Posterior vena cava (tissue), 2 donors: Measurements from ENCODE around the gene CSNK1E. TPM values are rescaled to one million over a fixed set of nuclear protein-coding genes. Genes with fewer than 3 reads are reported as not detected.
A peak's percentile ranks its signal among the peaks of the same experiment; 100 is the strongest.

ENCODE experiments used
- DNase-seq: peaks from one replicate; pipeline ENCODE4 v3.0.0-alpha.2; 2020; ENCODE audit warnings: low spot score
- intact Hi-C, 2 donors: fragments of 100-400 bp; cut with DNase I; formaldehyde crosslinking; loops; one replicate each; pipeline versions ENCODE4 v1.14.1 to v1.14.2; 2022 to 2023
- total RNA-seq, 2 donors: library from RNA; stranded (reverse); fragmentation: NEBNext Ultra II Directional; extraction: Animal tissue kit (Norgen Biotek cat#: 25700); gene quantifications; one replicate each; pipeline ENCODE4 v1.2.1, GENCODE V29; 2021
- donor health status: DM: yes; HTN: yes; CAD: no.
- donor health status: DM: yes; HTN: yes; CAD: no.

CSNK1E gene
- total RNA-seq, 2 donors from 2014 or later = 70.1 to 88.6 TPM

- no peak for DNase-seq
Observed at GRCh38 chr22:38262051-38262795, 55.0 kb downstream of the CSNK1E start.

DNA sequence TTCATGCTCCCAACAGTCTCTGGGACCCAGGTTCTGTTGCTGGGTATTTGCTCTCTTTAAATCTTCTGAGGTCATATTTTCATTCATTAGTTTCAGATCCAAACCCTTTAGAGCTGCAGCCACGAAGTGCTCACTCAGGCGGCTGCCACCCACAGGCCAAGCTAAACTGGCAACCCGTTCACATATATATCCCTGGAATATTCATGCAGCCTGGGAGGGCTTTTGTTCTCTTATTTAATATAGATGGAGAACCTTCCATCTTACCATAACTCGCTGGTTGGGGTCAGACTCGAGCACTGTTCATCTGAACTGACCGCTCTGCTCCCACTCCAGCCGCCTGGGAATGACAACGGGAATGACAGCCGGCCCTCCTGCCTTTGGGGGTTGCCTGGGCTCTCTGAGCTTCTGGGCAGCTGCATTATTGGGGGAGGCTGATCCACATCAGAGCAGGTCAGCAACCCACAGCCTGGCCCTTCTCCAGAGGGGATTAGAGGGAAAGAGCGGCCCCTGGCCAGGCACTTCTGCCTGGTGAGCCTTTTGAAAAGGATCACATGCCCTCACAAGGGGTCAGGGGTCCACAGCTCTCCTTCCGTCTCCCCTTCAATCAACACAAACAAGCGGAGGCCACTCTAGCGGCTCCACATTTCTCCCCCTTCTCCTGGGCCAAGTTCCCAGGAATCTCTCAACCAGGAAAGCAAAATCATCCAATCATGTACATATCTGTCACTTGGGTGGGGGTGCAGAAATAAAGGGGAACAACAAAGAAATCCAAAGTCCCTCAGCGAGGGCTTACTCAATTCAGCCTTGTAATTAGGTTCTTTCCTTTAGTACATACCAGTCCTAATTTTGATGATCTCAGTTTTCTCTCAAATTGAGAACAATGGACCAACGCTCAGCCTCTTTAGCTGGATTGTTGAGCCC, 56.2 kb downstream of the CSNK1E start:
- intact Hi-C loops = loop anchor here in 1 of 2 donors (10.0 kb wide), 1 partner anchor 94 kb away; no protein-coding TSS in a partner anchor
- no peak for DNase-seq

More at GRCh38 chr22:38262051-38262795, 55.0 kb downstream of the CSNK1E start:
- intact Hi-C loops = loop anchor here in 1 of 2 donors (10.0 kb wide), 1 partner anchor 93 kb away; no protein-coding TSS in a partner anchor

- DNase-seq = no peak
- intact Hi-C loops = no loop called here
Observed at GRCh38 chr22:38259370-38259769, 57.9 kb downstream of the CSNK1E start.

DNA sequence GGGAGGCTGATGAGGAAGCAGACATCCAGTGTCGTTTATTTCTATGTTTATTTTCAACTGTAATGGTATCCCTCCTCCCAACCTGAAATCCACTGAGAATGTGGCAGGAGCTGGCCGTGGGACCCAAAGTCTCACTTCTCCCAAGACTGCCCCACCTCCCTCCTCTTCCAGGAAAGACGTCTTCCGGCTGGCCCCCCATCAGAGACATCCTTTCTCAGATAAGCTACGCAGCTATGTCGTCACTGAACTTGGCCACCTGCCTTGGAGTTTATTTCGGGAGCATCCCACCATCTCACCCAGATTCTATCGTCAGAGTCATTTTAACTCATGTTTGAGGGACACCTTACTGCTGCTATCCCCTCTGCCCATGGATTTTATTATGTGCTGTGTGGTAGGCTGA, 58.3 kb downstream of the CSNK1E start:
- intact Hi-C loops = no loop called here
- peak; percentile 89 for DNase-seq

GRCh38 chr22:38257650-38258250, 59.5 kb downstream of the CSNK1E start:
- DNase-seq = no peak
- intact Hi-C loops = no loop called here

DNA sequence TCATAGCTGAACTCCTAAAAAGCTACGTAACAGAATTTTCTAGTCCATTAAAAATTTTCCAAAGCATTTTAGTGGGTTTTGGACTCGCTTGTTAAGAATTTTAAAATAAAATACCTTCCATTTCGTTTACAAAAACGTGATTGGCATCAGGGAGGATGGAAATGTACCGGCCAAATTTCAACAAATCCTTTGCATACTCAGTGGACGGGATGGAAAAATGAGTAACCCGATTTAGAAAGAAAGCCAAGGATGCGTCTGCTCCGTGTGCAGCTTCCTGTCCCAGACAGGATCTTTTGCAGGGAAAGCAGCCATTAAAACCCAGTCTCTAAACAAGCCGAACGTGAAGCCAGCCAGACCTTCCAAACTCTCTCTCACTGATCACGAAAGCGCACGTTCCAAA, 60.1 kb downstream of the CSNK1E start:
- intact Hi-C loops = no loop called here
- peak; percentile 67 for DNase-seq

- intact Hi-C loops = no loop called here
- no peak for DNase-seq
Observed at GRCh38 chr22:38255697-38256096, 61.5 kb downstream of the CSNK1E start.

DNA sequence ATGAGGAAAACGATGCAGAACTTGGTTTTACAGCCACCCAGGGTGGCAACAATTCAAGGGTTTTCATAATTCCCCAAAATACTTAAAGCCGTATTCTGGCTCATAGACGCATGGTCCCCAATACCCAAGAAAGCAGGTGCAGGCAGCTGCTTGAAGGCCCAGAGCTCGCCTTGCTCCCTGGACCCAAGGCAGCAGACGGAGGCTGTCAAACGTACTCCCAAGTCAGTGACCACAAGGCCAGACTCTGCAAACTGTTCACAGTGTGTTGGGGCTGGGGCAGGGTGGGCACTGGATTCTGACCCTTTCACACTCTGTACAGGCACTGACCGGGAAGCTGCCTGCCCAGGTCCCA, 65.9 kb downstream of the CSNK1E start:
- no peak for DNase-seq
- intact Hi-C loops = no loop called here

DNA sequence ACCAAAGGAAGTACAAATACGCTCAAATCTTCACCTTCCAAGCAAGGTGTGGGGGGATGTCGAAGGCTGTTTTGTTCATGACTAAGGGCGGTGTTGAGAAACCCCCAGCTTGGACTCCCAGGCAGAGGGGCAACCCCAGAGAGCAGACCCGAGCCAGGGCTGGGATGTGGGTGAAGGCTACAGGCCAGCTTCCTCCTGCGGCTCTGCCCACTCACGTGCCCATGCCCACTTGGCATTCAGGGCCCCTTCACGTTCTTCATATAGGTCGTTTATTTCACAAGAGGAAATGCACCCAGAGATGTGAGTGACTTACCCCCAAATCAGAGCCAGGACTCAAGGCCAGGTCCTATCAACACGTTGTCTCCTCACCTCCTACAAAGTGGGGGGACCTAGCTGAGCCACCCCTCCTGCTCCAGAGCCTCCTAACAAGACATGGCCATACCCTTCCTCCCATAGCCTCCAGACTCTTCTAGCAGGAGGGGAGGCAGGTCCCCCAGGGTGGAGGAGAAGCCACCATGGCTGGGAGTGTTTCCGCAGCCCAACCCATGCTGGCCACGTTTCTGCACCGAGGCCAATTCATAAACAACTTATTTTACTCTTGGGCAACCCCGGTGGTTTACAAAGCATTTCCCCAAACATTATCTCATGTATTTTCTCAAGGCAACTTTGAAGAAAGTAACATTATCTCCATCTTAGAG, 66.4 kb downstream of the CSNK1E start:
- intact Hi-C loops = no loop called here

GRCh38 chr22:38249803-38250642, 67.2 kb downstream of the CSNK1E start:
- intact Hi-C loops = no loop called here
- no peak for DNase-seq

More for the DNA sequence above, 66.4 kb downstream of the CSNK1E start:
- DNase-seq = no peak

GRCh38 chr22:38249301-38249700, 67.9 kb downstream of the CSNK1E start:
- intact Hi-C loops = no loop called here
- no peak for DNase-seq

DNA sequence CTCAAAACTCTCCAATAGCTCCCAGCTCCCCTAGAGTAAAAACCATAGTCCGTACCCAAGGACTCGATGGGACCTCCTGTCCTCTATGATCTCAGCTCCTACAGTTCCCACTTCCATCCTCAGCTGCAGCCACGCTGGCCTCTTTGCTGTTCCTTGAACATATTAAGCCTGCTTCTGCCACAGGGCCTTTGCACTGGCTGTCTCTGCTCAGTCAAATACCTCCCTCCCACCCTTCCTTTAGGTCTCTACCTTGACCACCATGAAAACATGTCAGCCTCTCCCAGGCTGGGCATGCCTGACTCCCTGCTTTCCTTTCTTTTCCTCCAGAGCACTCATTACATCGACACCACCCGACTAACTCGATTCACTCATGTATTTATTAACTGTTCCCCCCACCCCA, 69.0 kb downstream of the CSNK1E start:
- DNase-seq = no peak
- intact Hi-C loops = no loop called here

DNA sequence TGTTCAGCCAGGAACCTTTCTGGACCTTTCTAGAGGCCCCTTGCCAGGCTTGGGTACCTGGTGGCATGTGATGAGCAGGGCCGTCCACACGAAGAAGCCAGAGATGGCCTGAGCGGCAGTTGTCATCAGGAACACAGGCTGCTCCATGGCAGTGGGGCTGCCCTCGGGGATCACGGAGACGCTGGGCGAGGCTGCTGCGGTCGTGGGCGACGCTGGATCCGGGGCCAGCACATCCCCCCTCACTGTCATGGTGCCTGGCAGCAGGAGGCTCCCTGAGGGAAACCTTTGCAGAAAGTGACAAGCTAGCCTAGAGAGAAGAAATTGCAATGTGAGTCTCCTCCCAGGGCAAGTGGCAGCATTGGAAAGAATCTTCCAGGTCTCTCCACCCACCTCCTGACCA, 69.5 kb downstream of the CSNK1E start:
- no peak for DNase-seq
- intact Hi-C loops = no loop called here

GRCh38 chr22:38246692-38247091, 70.5 kb downstream of the CSNK1E start:
- DNase-seq = peak; percentile 91
- intact Hi-C loops = no loop called here

DNA sequence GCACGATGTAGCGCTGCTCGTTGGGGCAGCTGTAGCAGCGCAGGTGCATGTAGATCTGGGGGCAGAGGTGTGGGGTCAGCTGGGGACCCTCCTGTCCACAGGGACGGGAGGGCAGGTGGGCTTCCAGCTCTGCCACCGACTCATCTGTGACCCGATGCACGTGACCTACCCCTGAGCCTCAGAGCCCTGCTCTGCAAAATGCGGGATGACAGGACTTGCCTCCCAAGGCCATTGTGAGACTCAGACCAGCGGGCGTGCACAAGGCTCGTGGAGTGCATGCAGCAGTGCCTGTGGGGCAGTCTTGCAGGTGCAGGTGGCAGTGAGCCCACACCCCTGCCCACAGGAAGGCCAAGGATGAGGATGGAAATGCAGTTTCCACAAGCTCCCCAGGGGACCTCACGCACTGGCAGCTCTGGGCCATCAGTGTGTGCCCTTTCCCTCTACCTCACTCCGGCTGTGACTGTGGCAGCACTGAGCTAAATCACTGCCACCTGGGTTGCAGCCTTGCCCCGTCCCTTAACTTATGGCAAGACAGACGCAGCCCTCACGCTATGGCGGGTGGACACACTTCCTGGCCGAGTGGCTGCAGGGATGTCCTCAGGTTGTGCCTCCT, 71.1 kb downstream of the CSNK1E start:
- intact Hi-C loops = no loop called here
- no peak for DNase-seq

DNA sequence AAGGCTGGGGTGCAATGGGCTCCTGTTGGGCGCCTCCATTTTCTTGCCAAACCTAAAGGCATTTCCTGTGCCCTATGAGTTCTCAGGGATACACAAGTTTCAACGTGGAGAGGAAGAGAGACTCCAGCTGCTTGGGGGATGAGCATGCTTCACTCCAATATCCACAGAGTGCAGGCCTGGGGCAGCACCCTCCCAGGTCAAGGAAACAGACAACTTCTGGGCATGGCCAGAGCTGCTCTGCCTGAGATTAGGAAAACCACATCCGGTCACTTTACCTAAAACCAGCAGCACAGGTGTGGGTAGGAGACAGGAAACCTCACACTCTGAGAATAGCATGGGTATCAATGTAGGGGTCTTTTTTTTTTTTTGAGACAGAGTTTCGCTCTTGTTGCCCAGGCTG, 73.1 kb downstream of the CSNK1E start:
- DNase-seq = no peak
- intact Hi-C loops = no loop called here

GRCh38 chr22:38243007-38243765, 74.0 kb downstream of the CSNK1E start:
- intact Hi-C loops = no loop called here
- DNase-seq = no peak
